HCT116 (cell line): ENCODE data around the gene RNU5D-1. TPM values are rescaled to one million over a fixed set of nuclear protein-coding genes. Genes with fewer than 3 reads are reported as not detected.
A peak's percentile ranks its signal among the peaks of the same experiment; 100 is the strongest.

Experiments used
- ATAC-seq: fragments of 200-7000 bp; cut with Tn5 transposase; 2 replicates; pipeline ENCODE4 v1.9.1; 2020; ENCODE audit warnings: mild to moderate bottlenecking, moderate library complexity
- BruUV-seq: library from RNA; stranded (reverse); fragments of 400-500 nt; replicated peaks from 2 replicates; lab custom pipeline; 2021; lab: Mats Ljungman, UMichigan
- CTCF ChIA-PET: fragments of 300-600 bp; sonication (Branson Sonifier 250); formaldehyde crosslinking; loops from one replicate; lab custom pipeline; 2021; ENCODE audit warnings: antibody characterized with exemption; lab: Charles Lee
- POLR2A ChIA-PET: fragments of 300-600, 350-600 bp; sonication (Branson Sonifier 250); formaldehyde crosslinking; loops from one replicate; lab custom pipeline; 2021; ENCODE audit warnings: antibody characterized with exemption; lab: Charles Lee
- RAD21 ChIA-PET, 2 experiments: fragments of 300-600 bp; sonication (Branson Sonifier 250); formaldehyde crosslinking; loops; one replicate each; lab custom pipeline; 2023; ENCODE audit warnings: low total read pairs in 2 of 2; ENCODE audit not compliant: uncharacterized antibody in 2 of 2, unreplicated experiment in 2 of 2, low non-redundant PET in 1 of 2; lab: Charles Lee
- DNase-seq: peaks from one replicate; pipeline ENCODE4 v3.0.0-alpha.2; 2010; ENCODE audit warnings: low read depth, low spot score
- H2AFZ ChIP-seq: fragments of 200-600 bp; shearing (Covaris generic), sonication (generic); 2 replicates; pipeline ENCODE4 v1.6.1; 2017; ENCODE audit warnings: low read depth, mixed run types, mixed read lengths, antibody characterized with exemption, low read length; ENCODE audit not compliant: poor library complexity, severe bottlenecking
- H3K27ac ChIP-seq: 2 replicates; pipeline ENCODE4 v1.5.1; 2012; ENCODE audit warnings: low read depth, low read length
- H3K27me3 ChIP-seq: fragments of 200-600 bp; sonication (generic); 2 replicates; pipeline ENCODE4 v1.6.1; 2016; ENCODE audit warnings: mixed run types, low read length, mixed read lengths; ENCODE audit not compliant: insufficient read depth
- H3K36me3 ChIP-seq, 2 experiments: fragments of 200-500 bp in 1 of 2; fragments of 200-600 bp in 1 of 2; sonication (Bioruptor generic) in 1 of 2; sonication (generic) in 1 of 2; 2 replicates each; pipeline versions ENCODE4 v1.5.1 to v1.6.1; 2014 to 2016; ENCODE audit warnings: low read length in 2 of 2, inconsistent platforms in 1 of 2, mixed read lengths in 1 of 2, mixed run types in 1 of 2; ENCODE audit not compliant: insufficient read depth in 2 of 2, control insufficient read depth in 1 of 2
- H3K4me1 ChIP-seq, 2 experiments: fragments of 200-600 bp in 1 of 2; sonication (generic) in 1 of 2; 2 replicates each; pipeline versions ENCODE4 v1.5.1 to v1.6.1; 2012 to 2017; ENCODE audit warnings: low read length in 2 of 2, inconsistent platforms in 1 of 2, mild to moderate bottlenecking in 1 of 2, mixed read lengths in 1 of 2, mixed run types in 1 of 2, moderate library complexity in 1 of 2; ENCODE audit not compliant: insufficient read depth in 2 of 2, control insufficient read depth in 1 of 2
- H3K4me2 ChIP-seq: fragments of 200-600 bp; sonication (generic); 2 replicates; pipeline ENCODE4 v1.6.1; 2017; ENCODE audit warnings: mixed run types, low read length, mixed read lengths
- H3K4me3 ChIP-seq, 2 experiments: fragments of 200-600 bp in 1 of 2; sonication (generic) in 1 of 2; replicated peaks in 1 of 2; 2 replicates each; pipeline ENCODE4 v1.5.1; 2011 to 2016; ENCODE audit warnings: low read length in 2 of 2, control low read depth in 1 of 2, low read depth in 1 of 2, mild to moderate bottlenecking in 1 of 2, mixed read lengths in 1 of 2, mixed run types in 1 of 2
- H3K79me2 ChIP-seq: fragments of 200-600 bp; sonication (generic); 2 replicates; pipeline ENCODE4 v1.6.1; 2017; ENCODE audit warnings: mild to moderate bottlenecking, mixed run types, low read length, moderate library complexity, mixed read lengths; ENCODE audit not compliant: insufficient read depth
- H3K9ac ChIP-seq: fragments of 200-600 bp; sonication (generic); 2 replicates; pipeline ENCODE4 v1.6.1; 2016; ENCODE audit warnings: low read length, mixed read lengths
- H3K9me2 ChIP-seq: fragments of 200-600 bp; sonication (generic), shearing (Covaris generic); 2 replicates; pipeline ENCODE4 v1.6.1; 2017; ENCODE audit warnings: mixed run types, mild to moderate bottlenecking, moderate library complexity; ENCODE audit not compliant: insufficient read depth
- H3K9me3 ChIP-seq, 2 experiments: fragments of 200-500 bp in 1 of 2; fragments of 200-600 bp in 1 of 2; sonication (Bioruptor generic) in 1 of 2; sonication (generic) in 1 of 2; 2 replicates each; pipeline ENCODE4 v1.6.1; 2014 to 2017; ENCODE audit warnings: low read length in 2 of 2, mixed read lengths in 2 of 2, inconsistent platforms in 1 of 2, low read depth in 1 of 2, mild to moderate bottlenecking in 1 of 2, mixed run types in 1 of 2, moderate library complexity in 1 of 2; ENCODE audit not compliant: control insufficient read depth in 1 of 2, insufficient read depth in 1 of 2
- H4K20me1 ChIP-seq: fragments of 200-600 bp; sonication (generic), shearing (Covaris generic); 2 replicates; pipeline ENCODE4 v1.6.1; 2017; ENCODE audit warnings: mixed run types, mild to moderate bottlenecking, moderate library complexity; ENCODE audit not compliant: insufficient read depth
- ATF3 ChIP-seq: IDR thresholded peaks from 2 replicates; pipeline ENCODE4 v1.6.1; 2012
- CBX3 ChIP-seq: IDR thresholded peaks from 2 replicates; pipeline ENCODE4 v1.6.1; 2012; ENCODE audit warnings: low read depth
- CEBPB ChIP-seq: IDR thresholded peaks from 2 replicates; pipeline ENCODE4 v1.6.1; 2012; ENCODE audit warnings: low read depth
- ELF1 ChIP-seq: IDR thresholded peaks from 2 replicates; pipeline ENCODE4 v1.6.1; 2012; ENCODE audit warnings: low read depth, borderline replicate concordance
- EZH2 ChIP-seq: fragments of 200-600 bp; sonication (generic); IDR thresholded peaks from 2 replicates; pipeline ENCODE4 v1.6.1; 2017; ENCODE audit warnings: antibody characterized with exemption, mixed run types
- JUND ChIP-seq: IDR thresholded peaks from 2 replicates; pipeline ENCODE4 v1.6.1; 2012
- MAX ChIP-seq: IDR thresholded peaks from 2 replicates; pipeline ENCODE4 v1.6.1; 2012
- POLR2A ChIP-seq: IDR thresholded peaks from 2 replicates; pipeline ENCODE4 v1.7.0; 2011; ENCODE audit warnings: borderline replicate concordance; ENCODE audit not compliant: insufficient read depth, insufficient read length; ENCODE audit errors: extremely low read depth
- POLR2AphosphoS5 ChIP-seq: IDR thresholded peaks from 2 replicates; pipeline ENCODE4 v1.6.1; 2011; ENCODE audit warnings: mild to moderate bottlenecking, low read depth, low read length, moderate library complexity
- RAD21 ChIP-seq: IDR thresholded peaks from 2 replicates; pipeline ENCODE4 v1.6.1; 2012; ENCODE audit warnings: low read depth, mild to moderate bottlenecking
- SIN3A ChIP-seq: IDR thresholded peaks from 2 replicates; pipeline ENCODE4 v1.6.1; 2012; ENCODE audit warnings: low read depth
- SRF ChIP-seq: IDR thresholded peaks from 2 replicates; pipeline ENCODE4 v1.6.1; 2012; ENCODE audit warnings: low read depth
- TCF7L2 ChIP-seq: IDR thresholded peaks from 2 replicates; pipeline ENCODE4 v1.7.0; 2011; ENCODE audit warnings: borderline replicate concordance, inconsistent platforms; ENCODE audit not compliant: insufficient read depth, insufficient read length; ENCODE audit errors: extremely low read depth
- YY1 ChIP-seq: IDR thresholded peaks from 2 replicates; pipeline ENCODE4 v1.6.1; 2011; ENCODE audit warnings: low read length, low read depth, moderate library complexity, mild to moderate bottlenecking; ENCODE audit not compliant: insufficient replicate concordance; ENCODE audit errors: extremely low read depth
- ZNF274 ChIP-seq: fragments of 200-500 bp; sonication (Bioruptor generic); IDR thresholded peaks from 2 replicates; pipeline ENCODE4 v1.6.1; 2014; ENCODE audit warnings: mild to moderate bottlenecking, low read depth, low read length, inconsistent platforms
- intact Hi-C: fragments of 100-400 bp; cut with micrococcal nuclease; formaldehyde crosslinking; loops from 2 replicates; pipeline ENCODE4 v1.10.0; 2022
- total RNA-seq: library from RNA; stranded (reverse); gene quantifications from one replicate; pipeline ENCODE4 v1.2.1, GENCODE V29; 2021; ENCODE audit not compliant: unreplicated experiment
- TF ChIP-seq, protein P1 (sequence below), 3 experiments: fragments of 200-600 bp in 1 of 3; sonication (generic) in 1 of 3; IDR thresholded peaks in 2 of 3; conservative IDR thresholded peaks in 1 of 3; 2 replicates each; pipeline ENCODE4 v1.5.1; 2012 to 2017; ENCODE audit warnings: low read depth in 2 of 3, low read length in 2 of 3, antibody characterized with exemption in 1 of 3, borderline replicate concordance in 1 of 3, control low read depth in 1 of 3, mild to moderate bottlenecking in 1 of 3, mixed read lengths in 1 of 3, mixed run types in 1 of 3, moderate library complexity in 1 of 3; ENCODE audit not compliant: insufficient read depth in 1 of 3

The RNU5D-1 gene
- total RNA-seq, 1 experiment from 2014 or later: not detected

DNA sequence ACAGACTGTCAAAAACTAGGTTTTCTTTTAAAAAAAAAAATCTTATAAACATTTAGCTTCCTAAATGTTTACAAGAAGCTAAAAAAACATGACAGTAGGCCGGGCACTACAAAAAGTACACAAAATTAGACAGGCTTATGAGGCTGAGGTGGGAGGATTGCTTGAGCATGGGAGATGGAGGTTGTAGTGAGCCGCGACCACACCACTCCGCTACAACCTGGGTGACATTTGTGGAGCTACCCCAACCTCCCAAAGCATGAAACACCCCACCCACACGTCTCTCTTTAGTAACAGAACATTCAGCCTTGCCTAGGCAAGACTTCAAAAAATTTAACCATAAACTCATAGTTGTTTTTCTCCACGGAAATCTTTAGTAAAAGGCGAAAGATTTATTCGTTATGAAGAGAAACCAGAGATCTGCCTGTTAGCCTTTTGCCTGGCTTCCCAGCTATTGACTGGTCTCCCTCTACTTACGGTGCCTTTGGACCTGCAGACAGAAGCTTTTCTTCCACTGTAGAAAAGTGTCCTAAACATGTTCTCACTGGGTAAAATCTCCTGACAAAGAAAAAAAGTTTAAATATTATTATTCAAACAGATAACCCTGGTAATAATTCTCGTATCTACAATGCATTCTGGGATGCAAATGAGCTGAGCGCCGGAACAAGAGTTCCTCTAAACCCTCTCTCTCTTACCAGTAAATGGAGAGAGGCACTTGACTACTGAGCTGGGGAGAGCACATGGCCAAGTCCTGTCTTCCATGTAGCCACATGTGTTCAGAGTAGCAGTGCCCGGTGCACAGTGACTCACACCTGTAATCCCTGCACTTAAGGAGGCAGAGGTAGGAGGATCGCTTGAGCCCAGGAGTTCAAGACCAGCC lies 9.2 kb downstream of the RNU5D-1 start (continued):
- peak; percentile 93 for TF ChIP-seq CEBPB
- no peak for TF ChIP-seq ZNF274
- TF ChIP-seq POLR2A: peak; percentile 100
- peak; percentile 89 for TF ChIP-seq YY1
- no peak for TF ChIP-seq EZH2

GRCh38 chr1:44720281-44720680 lies 10.7 kb downstream of the RNU5D-1 start:
- Histone ChIP-seq H3K36me3 (no peaks in the 10 kb centered on the region), H3K9me3 (no peaks in the 10 kb centered on the region), H3K27ac (peak overlapping the region; percentile 33; the same call in 1 of the 2 replicates), H3K4me3 (no peak overlapping the region), H3K4me2 (no peak overlapping the region), H2AFZ (no peak overlapping the region), H3K4me1 (peaks cover 6 to 26% of the 10 kb centered on the region in 2 experiments), H3K79me2 (no peaks in the 10 kb centered on the region), H3K27me3 (no peaks in the 10 kb centered on the region), H3K9me2 (no peaks in the 10 kb centered on the region), H3K9ac (no peak overlapping the region), H4K20me1 (no peaks in the 10 kb centered on the region)
- DNase-seq (no peak), ATAC-seq (no peak)
- BruUV-seq: no TSS peak
- intact Hi-C loops: no loop called here
- CTCF ChIA-PET: no interaction called here
- TF ChIP-seq ATF3 (no peak), POLR2AphosphoS5 (no peak), RAD21 (no peak), YY1 (no peak), CBX3 (no peak), TCF7L2 (no peak), SRF (no peak), ELF1 (no peak), EZH2 (no peak), ZNF274 (no peak), JUND (no peak), MAX (no peak), SIN3A (no peak), POLR2A (no peak)
- TF ChIP-seq, protein P1, sequence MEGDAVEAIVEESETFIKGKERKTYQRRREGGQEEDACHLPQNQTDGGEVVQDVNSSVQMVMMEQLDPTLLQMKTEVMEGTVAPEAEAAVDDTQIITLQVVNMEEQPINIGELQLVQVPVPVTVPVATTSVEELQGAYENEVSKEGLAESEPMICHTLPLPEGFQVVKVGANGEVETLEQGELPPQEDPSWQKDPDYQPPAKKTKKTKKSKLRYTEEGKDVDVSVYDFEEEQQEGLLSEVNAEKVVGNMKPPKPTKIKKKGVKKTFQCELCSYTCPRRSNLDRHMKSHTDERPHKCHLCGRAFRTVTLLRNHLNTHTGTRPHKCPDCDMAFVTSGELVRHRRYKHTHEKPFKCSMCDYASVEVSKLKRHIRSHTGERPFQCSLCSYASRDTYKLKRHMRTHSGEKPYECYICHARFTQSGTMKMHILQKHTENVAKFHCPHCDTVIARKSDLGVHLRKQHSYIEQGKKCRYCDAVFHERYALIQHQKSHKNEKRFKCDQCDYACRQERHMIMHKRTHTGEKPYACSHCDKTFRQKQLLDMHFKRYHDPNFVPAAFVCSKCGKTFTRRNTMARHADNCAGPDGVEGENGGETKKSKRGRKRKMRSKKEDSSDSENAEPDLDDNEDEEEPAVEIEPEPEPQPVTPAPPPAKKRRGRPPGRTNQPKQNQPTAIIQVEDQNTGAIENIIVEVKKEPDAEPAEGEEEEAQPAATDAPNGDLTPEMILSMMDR (IDR thresholded peaks at IDR 0.05 in 2 of 3, conservative IDR thresholded peaks at IDR 0.05 in 1 of 3; ENCODE audit: borderline replicate concordance in 1 of 3, insufficient read depth in 1 of 3, low read depth in 2 of 3, low read length in 2 of 3): no peak
- RAD21 ChIA-PET: no interaction called here
- POLR2A ChIA-PET: interaction anchor here (0.7 to 3.8 kb wide), 7 partner anchors 12 to 98 kb away, joined by 3 to 461 read pairs (median 39); partner anchors contain the start of genes RNU5D-1 and TMEM53
